ENCODE results near the gene NAALAD2.

DNA sequence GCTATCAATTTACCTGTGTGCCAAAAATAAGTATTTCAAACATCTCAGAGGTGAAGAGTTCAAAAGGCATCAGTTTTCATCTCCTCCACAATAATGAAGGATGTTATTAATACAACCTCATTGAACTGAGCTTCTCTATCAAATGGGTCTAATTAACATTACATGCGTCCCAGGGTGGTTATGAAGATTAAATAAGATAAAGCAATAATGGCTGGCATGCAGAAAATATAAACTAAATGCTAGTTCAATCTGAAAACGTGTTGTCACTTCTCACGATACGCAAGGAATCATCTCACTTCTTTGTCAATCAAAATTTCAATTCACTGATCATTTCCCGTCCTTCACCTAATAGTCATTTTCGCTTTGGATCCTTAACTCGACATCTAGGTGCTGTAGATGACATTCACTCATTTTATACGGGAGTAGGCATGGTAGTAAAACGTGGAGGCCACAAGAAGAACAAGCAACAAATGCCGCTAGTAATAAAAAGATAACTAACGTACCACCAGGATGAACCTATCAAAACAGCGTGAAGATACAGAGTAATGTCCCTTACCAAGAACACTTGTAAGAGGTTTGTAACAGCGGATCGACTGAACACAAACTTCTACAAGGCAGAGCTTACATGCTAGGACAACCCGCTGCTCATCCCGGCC lies 87.5 kb downstream of the NAALAD2 start:
- TF ChIP-seq CTCF (optimal IDR thresholded peaks at IDR 0.05 in 1 of 3, IDR thresholded peaks at IDR 0.05 in 1 of 3, conservative IDR thresholded peaks at IDR 0.05 in 1 of 3; ENCODE audit: extremely low read depth in 1 of 3, insufficient read depth in 2 of 3, low read length in 3 of 3) (no peak), EZH2 (IDR thresholded peaks at IDR 0.05; ENCODE audit: low read length) (no peak)

All from keratinocyte (primary cell).